ENCODE results near the gene ADSS2. TPM values are rescaled to one million over a fixed set of nuclear protein-coding genes. Genes with fewer than 3 reads are reported as not detected.

ADSS2 gene
- total and polyA plus RNA-seq, 4 donors, result 18.4 to 46.7 (median 37.0) TPM

DNA sequence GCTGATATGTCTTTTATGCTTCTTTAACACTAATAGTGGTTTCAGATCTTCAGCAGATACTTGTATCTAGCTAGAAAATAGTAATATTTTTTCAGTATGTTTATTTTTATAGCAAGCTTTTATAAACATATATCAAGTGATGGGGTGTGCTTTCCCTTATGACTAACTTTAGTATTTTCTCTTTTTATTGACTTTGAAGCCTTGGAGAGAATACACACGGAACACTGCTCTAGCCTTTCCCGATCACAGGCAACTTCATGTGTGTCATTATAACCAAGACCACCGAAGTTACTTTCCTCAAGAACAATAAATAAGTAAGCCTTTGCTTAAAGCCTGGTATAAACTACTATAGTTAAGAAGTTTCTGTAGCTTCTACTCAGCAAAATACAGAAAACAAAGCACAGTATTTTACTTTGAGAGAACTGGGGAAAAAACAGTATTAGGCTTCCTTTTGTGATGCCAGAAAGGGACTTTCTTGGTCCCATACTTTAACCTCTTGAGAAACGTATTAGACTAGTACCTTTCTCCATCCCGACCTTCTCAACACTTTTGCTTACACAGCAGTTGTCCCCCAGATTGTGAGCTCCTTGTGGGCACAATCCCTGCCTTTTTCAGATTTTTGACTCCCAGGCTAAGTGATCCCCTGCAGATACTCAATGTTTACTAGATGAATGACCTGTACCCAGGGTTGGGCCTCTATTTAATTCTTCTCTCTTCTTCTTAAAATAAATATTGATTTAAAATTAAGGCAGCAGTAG lies 3.3 kb downstream of the ADSS2 start:
- peak overlapping the region in 1 of 2 donors; percentile 32 for H3K9ac ChIP-seq (ENCODE audit: insufficient read depth in 1 of 2, low read length in 2 of 2)
- no peak for ATAC-seq (ENCODE audit: insufficient read depth, low FRiP score)
- no peak overlapping the region for H3K27ac ChIP-seq (ENCODE audit: low read depth in 1 of 2, low read length in 1 of 2)
- WGBS, 2 donors, result 81 to 85% methylated on average over 5 of the region's 5 CpGs
- H3K9me3 ChIP-seq (ENCODE audit: control insufficient read depth in 4 of 4, insufficient read depth in 3 of 4, low read length in 3 of 4), result no peaks in the 10 kb centered on the region
- no peak overlapping the region for H3K4me3 ChIP-seq
- TF ChIP-seq, protein P1, sequence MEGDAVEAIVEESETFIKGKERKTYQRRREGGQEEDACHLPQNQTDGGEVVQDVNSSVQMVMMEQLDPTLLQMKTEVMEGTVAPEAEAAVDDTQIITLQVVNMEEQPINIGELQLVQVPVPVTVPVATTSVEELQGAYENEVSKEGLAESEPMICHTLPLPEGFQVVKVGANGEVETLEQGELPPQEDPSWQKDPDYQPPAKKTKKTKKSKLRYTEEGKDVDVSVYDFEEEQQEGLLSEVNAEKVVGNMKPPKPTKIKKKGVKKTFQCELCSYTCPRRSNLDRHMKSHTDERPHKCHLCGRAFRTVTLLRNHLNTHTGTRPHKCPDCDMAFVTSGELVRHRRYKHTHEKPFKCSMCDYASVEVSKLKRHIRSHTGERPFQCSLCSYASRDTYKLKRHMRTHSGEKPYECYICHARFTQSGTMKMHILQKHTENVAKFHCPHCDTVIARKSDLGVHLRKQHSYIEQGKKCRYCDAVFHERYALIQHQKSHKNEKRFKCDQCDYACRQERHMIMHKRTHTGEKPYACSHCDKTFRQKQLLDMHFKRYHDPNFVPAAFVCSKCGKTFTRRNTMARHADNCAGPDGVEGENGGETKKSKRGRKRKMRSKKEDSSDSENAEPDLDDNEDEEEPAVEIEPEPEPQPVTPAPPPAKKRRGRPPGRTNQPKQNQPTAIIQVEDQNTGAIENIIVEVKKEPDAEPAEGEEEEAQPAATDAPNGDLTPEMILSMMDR (IDR thresholded peaks at IDR 0.05; ENCODE audit: control extremely low read depth, extremely low read depth), result no peak
- peak in 1 of 3 donors; percentile 29 for DNase-seq
- no peaks in the 10 kb centered on the region for H3K27me3 ChIP-seq (ENCODE audit: control insufficient read depth in 3 of 3, insufficient read depth in 3 of 3, low read length in 2 of 3)
- peaks cover 7 to 32% (median 13%) of the 10 kb centered on the region in 5 donors for H3K4me1 ChIP-seq (ENCODE audit: control insufficient read depth in 5 of 5, insufficient read depth in 5 of 5, low read length in 5 of 5)
- H3K36me3 ChIP-seq (ENCODE audit: control insufficient read depth in 4 of 4, insufficient read depth in 4 of 4, low read length in 4 of 4), result peaks cover 0 to 5% (median under 1%) of the 10 kb centered on the region in 4 donors

DNA sequence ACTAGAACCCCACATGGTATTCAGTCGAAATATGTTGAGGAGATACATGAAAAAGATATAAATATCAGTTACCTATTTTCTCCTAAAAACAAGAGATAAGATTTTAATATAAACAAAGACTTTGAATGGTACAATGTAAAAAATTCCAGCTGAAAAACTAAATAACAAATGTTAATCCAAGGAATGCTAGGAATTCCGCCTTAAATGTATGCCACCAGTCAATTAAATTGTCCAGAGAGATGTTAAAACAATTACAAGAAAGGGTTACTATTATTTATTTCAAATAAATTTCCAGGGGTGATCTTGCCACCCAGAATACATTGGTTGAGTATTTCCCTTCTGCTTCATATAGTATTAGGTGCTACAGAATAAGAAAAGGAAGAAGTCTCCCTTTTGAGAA lies 4.2 kb downstream of the ADSS2 start:
- ATAC-seq (ENCODE audit: insufficient read depth, low FRiP score) (no peak), DNase-seq (no peak)
- no peak overlapping the region for H3K27ac ChIP-seq (ENCODE audit: low read depth in 1 of 2, low read length in 1 of 2)
- H3K27me3 ChIP-seq (ENCODE audit: control insufficient read depth in 3 of 3, insufficient read depth in 3 of 3, low read length in 2 of 3), result no peaks in the 10 kb centered on the region
- H3K4me1 ChIP-seq (ENCODE audit: control insufficient read depth in 5 of 5, insufficient read depth in 5 of 5, low read length in 5 of 5), result peaks cover 7 to 32% (median 13%) of the 10 kb centered on the region in 5 donors
- H3K9me3 ChIP-seq (ENCODE audit: control insufficient read depth in 4 of 4, insufficient read depth in 3 of 4, low read length in 3 of 4), result no peaks in the 10 kb centered on the region
- TF ChIP-seq, protein P1 (IDR thresholded peaks at IDR 0.05; ENCODE audit: control extremely low read depth, extremely low read depth), result no peak
- H3K4me3 ChIP-seq, result no peak overlapping the region
- 93 to 94% methylated on average over 2 of the region's 2 CpGs for WGBS, 2 donors
- H3K9ac ChIP-seq (ENCODE audit: insufficient read depth in 1 of 2, low read length in 2 of 2), result no peak overlapping the region
- peaks cover 0 to 5% (median under 1%) of the 10 kb centered on the region in 4 donors for H3K36me3 ChIP-seq (ENCODE audit: control insufficient read depth in 4 of 4, insufficient read depth in 4 of 4, low read length in 4 of 4)

DNA sequence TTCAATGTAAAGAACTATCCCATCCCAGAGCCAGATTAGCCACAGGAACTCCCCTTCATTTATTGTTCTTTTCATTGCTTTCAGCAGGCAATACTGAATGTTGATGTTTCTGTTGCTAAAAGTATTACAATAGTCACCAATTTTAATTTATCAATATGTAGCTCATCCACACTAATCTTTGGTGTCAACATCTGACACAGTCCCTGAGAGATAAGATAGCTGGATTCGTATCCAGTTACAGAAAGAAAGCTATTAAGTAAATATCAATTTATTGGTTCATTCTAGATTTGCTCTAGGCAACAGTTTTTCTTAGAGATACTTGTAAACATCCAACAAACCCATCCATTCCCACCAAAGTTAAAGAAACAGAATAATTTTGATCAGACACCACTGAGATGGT lies 4.7 kb downstream of the ADSS2 start:
- Histone ChIP-seq H3K27ac (ENCODE audit: low read depth in 1 of 2, low read length in 1 of 2) (no peak overlapping the region), H3K27me3 (ENCODE audit: control insufficient read depth in 3 of 3, insufficient read depth in 3 of 3, low read length in 2 of 3) (no peaks in the 10 kb centered on the region), H3K36me3 (ENCODE audit: control insufficient read depth in 4 of 4, insufficient read depth in 4 of 4, low read length in 4 of 4) (peaks cover 0 to 5% (median under 1%) of the 10 kb centered on the region in 4 donors), H3K4me3 (no peak overlapping the region), H3K4me1 (ENCODE audit: control insufficient read depth in 5 of 5, insufficient read depth in 5 of 5, low read length in 5 of 5) (peaks cover 7 to 32% (median 13%) of the 10 kb centered on the region in 5 donors), H3K9ac (ENCODE audit: insufficient read depth in 1 of 2, low read length in 2 of 2) (no peak overlapping the region), H3K9me3 (ENCODE audit: control insufficient read depth in 4 of 4, insufficient read depth in 3 of 4, low read length in 3 of 4) (no peaks in the 10 kb centered on the region)
- ATAC-seq (ENCODE audit: insufficient read depth, low FRiP score) (no peak), DNase-seq (no peak)
- TF ChIP-seq, protein P1 (IDR thresholded peaks at IDR 0.05; ENCODE audit: control extremely low read depth, extremely low read depth), result no peak
- WGBS, 2 donors, result 82 to 97% methylated on average over 1 of the region's 1 CpG
